Glomerular visceral epithelial cell (primary cell): ENCODE results near the gene RNF114.

Experiments used
- DNase-seq: peaks from one replicate; pipeline ENCODE4 v3.0.0-alpha.2; 2016; ENCODE audit errors: extremely low spot score

The RNF114 gene

DNA sequence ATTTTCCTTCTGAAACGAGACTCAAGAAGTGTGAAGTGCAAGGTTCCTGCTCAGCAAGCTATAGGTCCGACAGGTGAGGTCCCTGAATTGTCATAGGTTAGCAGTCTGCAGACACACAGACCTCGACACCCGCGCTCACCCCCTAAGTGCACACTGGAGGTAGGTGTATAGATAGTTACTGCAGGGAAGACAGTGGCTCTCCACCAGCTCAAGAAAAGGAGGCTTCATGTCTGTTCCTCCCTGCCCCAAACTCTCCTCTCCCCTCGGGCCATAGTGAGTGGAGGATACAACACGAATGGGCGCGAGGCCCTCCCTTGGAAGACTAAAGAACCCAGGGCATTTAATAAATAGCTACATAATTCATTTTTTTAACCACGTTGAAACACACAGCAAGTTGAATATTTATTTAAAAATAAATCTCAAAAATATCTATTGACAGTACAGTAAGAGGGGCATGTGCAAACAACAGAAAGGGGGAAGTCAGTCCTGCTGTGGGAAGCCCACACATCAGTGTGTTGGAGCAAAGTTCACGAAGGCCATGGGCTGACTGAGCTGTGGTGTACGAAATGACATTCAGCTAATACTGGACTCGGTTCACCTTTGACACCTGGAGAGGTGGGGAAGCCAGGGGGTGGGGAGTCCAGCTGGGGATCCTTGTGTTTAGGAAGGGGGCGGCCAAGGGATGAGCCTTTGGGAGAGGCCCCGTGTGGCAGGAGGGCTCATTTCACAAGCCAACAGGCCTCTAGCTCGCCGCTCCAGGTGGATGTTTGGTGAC is 31.6 kb upstream of the RNF114 start:
- no peak for DNase-seq

DNA sequence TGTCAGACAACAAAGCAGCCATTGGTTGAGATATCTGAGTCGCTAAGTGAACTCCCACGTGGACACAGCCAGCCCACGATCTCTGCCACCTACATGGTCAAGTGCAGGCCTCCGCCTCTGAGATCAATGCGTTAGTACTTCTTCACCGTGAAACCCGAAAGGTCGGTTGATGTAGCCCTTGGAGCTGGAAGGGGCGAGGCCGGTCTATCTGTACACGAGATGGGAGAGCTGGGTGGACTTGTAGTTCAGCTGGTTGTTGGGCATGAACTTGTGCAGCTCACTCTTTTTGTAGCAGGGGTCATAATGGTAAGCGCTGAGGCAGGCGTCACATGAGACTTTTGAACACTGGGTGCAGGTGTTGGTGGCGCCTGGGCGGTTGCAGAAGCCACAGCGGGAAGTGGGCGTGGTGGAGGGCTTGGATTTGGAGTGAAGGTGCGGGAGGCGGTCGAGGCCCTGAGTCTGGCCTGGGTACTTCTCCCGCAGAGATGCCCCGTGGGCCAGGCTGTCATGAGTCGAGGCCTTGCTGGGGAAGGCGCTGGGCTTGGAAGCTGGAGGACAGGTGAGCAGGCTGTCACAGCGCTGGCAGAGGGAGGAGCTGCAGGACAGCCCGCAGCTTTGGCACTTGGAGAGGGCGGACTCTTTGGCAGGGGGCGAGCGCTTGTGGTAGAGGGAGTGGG is 30.6 kb upstream of the RNF114 start:
- DNase-seq = no peak

- no peak for DNase-seq
Observed at GRCh38 chr20:49906101-49906604, 30.0 kb upstream of the RNF114 start.

- no peak for DNase-seq
Observed at GRCh38 chr20:49906615-49907154, 29.5 kb upstream of the RNF114 start.

DNA sequence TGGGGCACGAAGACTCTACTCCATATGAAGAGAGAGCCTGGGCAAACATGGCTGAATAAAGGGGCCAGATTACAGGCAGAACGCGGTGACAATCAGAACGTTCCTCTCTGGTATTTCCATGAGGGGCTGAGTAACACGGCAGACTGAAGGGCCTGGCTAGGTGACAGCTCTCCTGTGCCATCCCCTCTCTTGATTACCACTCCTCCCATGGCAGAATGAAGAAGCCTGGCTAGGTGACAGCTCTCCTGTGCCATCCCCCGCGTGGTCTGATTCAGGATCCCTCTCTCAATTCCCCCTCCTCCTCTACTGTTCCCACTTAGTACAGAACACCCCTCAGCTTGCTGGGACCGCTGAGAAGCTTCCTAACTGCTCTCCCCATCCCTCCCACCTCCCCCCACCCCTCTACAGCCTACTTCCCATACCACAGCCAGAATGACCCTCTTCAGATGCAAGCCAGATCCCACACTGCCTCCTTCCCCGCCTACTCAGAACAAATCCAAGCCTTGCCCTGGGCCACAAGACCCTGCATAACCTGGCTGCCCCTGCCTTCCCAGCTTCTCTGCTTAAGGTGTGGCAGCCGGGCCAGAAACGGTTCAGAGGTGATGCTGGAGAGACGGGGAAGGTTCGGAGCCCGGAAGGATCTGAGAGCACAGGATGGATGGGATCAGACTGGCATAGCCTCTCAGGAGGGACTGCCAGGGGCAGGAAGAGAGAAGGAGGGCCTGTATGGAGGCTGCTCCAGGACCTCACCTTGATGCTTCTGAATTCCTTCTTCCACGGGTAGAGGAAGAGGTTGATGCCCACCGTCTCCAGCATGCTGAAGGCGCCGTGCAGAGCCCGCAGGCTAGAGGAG is 28.6 kb upstream of the RNF114 start:
- DNase-seq = no peak

- no peak for DNase-seq
Observed at GRCh38 chr20:49908258-49908565, 28.0 kb upstream of the RNF114 start.

DNA sequence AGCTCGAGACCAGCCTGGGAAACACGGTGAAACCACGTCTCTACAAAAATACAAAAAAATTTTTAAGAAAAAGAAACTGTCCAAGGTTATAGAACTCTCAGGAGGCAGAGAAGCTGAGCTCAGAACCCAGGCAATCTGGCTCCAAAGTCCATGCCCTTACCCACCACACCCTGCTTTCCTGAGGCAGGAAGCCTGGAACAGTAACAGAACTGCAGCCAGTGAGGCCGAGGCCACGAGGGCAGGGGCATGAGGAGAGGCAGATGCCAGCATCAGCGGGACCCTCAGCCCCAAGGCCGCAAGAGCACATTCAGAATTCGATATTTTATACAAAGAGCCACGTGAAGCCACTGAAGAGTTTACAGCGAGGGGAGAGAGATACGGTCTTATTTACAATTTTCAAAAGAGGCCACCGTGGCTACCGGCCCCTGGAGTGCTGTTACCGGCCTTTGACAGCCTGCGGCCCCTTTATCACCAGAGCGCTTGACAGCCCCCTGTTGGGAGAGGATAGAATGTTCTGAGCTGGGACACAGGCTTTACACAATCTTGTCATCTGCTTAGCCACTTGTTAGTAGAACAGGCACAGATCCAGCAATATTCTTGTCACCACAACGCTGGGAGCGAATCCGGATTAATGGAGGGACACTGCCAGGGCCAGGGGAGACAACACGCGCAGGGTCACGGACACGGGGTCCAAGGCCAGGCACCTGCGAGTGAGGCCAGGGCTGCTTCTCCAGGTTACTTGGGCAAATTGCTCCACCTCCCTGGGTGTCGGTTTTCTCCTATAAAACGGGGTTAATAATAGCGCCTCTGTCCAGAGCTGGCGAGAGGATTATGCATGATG is 26.5 kb upstream of the RNF114 start:
- no peak for DNase-seq

GRCh38 chr20:49910340-49910706 is 25.9 kb upstream of the RNF114 start:
- DNase-seq = no peak

DNA sequence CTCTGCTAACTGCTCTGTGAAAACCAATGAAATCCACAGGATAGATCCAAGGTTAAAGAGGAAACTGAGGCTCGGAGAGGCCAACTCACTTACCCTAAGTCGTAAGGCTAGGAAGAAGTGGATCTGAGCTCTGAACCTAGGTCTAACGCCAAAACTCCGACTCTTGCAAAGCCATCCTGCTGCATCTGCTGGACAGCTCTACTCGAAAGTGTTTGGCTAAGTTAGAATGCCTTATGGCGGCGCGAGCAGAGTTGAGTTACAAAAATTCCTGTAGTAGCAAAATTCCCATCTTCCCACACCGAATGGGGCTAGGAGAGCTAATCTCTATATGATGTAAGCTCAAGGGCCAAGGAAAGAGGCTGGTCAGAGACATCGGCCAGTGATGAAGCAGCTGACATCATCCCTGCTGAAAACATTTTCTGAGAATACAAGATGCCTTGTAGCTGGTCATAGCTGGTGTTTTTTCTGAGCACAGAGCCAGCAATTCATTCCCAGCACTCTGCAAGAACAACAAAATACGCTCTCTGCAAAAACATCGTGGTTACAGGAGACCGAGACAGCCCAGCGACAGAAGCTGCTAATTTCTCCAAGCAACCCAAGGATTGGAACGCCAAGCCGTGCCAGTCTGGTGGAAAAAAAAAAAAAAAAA is 22.7 kb upstream of the RNF114 start:
- no peak for DNase-seq

DNA sequence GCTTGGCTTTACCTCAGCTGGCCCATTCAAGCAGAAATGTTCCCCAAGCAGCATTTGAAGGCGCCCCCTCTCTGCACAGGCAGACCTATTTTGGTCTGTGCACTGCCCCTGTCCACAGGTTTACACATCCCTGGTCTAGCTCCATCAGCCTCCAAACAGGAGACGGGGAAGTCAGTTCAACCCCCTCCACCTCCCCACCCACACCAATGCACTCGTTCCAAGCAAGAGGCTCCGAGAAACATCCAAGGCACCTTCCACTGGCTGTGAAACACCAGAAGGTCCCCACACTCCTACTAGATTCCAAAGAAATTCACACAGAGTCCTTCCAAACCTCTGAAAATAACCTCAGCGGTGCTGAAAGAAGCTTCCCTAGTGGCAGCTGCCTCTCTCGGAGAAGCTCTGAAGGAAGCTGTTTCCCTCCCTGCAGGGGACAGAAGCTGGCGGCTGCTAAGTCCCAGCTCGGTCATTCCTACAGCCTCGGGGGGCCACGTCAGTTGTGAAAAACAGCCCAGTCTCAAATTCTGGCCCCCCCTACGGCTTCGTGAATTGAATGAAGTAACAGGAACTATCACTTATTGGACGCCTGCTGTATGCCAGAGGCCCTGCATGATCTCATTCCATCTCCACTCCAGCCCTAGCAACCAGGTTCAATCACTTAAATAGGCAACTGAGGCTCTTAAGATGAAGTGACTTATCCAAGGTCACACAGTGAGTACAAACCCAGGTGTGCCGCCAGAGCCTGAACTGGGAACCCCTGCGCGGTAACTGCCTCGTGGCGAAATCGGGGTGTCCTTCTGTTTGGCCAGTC is 21.7 kb upstream of the RNF114 start:
- no peak for DNase-seq

GRCh38 chr20:49915118-49915379 is 21.1 kb upstream of the RNF114 start:
- no peak for DNase-seq

- peak; percentile 96 for DNase-seq
Observed at GRCh38 chr20:49915380-49916145, 20.6 kb upstream of the RNF114 start, which contains the start of gene SPATA2. SPATA2 (minus strand) TSS chr20:49915529; CDS start chr20:49908490, 7,039 bp downstream.

DNA sequence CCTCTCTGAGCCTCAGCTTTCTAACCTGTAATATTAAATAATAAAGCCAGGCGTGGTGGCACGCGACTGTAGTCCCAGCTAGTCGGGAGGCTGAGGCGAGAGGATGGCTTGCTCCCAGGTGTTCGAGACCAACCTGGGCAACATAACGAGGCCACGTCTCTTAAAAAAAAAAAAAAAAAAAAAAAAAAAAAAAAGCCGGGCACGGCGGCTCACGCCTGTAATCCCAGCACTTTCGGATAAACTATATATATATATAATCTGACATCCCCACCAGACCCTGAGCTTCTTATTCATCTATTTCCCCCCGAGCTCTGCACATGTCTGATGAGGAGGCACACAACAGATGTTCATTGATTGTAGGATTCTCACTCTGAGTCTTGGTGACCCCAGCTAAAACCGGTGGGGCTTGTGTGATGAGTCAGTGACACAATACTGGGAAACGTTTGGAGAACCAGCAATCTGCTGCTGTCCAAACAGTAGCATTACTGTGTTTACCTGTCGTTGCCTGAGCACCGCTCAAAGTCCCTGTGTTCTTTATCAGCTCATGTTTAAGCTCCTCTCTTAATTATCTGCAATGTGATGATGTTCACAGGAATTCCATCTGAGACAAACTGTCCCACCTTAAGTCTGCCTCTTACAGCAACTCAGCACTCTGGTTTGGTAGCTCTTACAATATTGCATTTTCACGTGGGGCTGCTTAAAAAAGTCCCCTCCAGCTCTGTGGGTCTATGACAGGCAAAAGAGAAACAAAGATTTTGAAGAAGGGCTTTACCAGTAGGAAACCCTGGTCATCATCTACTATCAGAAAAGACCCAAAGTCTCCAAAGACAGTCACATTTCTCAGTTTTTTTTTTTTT is 19.8 kb upstream of the RNF114 start:
- DNase-seq = peak; percentile 44

- DNase-seq = no peak
Observed at GRCh38 chr20:49918446-49918845, 17.8 kb upstream of the RNF114 start.

GRCh38 chr20:49919009-49919408 is 17.2 kb upstream of the RNF114 start:
- no peak for DNase-seq

DNA sequence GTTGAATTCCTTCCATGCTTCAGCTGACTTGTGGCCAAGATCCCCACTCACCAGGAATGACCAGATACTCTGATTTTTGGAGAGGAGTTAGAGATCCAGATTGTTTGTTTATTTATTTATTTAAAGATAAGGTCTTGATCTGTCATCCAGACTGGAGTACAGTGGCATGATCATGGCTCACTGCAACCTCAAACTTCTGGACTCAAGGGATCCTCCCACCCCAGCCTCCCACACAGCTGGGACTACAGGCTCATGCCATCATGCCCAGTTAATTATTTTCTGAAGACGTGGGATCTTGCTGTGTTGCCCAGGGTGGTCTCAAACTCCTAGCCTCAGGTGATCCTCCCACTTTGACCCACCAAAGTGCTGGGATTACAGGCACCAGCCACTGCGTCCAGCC is 16.7 kb upstream of the RNF114 start:
- no peak for DNase-seq

GRCh38 chr20:49924247-49924646 is 11.9 kb upstream of the RNF114 start:
- no peak for DNase-seq

GRCh38 chr20:49925901-49926454 is 10.2 kb upstream of the RNF114 start:
- no peak for DNase-seq
